Testis (tissue), 3 donors: ENCODE data around the gene GABBR2. TPM values are rescaled to one million over a fixed set of nuclear protein-coding genes. Genes with fewer than 3 reads are reported as not detected.

ENCODE experiments used
- DNase-seq: peaks from one replicate; pipeline ENCODE4 v3.0.0-alpha.2; 2019
- H3K27ac ChIP-seq, 2 donors: fragments of 200-600 bp; sonication (generic); one replicate each; pipeline ENCODE4 v1.5.1; 2019
- H3K27me3 ChIP-seq: fragments of 200-600 bp; sonication (generic); one replicate; pipeline ENCODE4 v1.5.1; 2019
- H3K36me3 ChIP-seq: fragments of 200-600 bp; sonication (generic); one replicate; pipeline ENCODE4 v1.5.1; 2017; ENCODE audit warnings: low read depth; ENCODE audit errors: missing control alignments
- H3K4me1 ChIP-seq: fragments of 200-600 bp; sonication (generic); one replicate; pipeline ENCODE4 v1.5.1; 2019
- H3K4me3 ChIP-seq, 2 donors: fragments of 200-600 bp; sonication (generic); one replicate each; pipeline ENCODE4 v1.5.1; 2017 to 2019
- H3K9me3 ChIP-seq: fragments of 200-600 bp; sonication (generic); one replicate; pipeline ENCODE4 v1.5.1; 2017
- POLR2A ChIP-seq: fragments of 450-650 bp; IDR thresholded peaks from one replicate; pipeline ENCODE4 v1.6.1; 2017; ENCODE audit warnings: antibody characterized with exemption, mild to moderate bottlenecking, moderate library complexity
- WGBS, 2 donors: methylation state at CpG; one replicate each; pipeline ENCODE4 v1.1.5; 2018; 5-methylcytosine and 5-hydroxymethylcytosine counted together
- intact Hi-C: fragments of 100-400 bp; cut with DNase I; formaldehyde crosslinking; loops from one replicate; pipeline ENCODE4 v1.15.1; 2023; ENCODE audit warnings: low total_unique reads
- polyA plus RNA-seq: library from polyadenylated mRNA; stranded (reverse); fragments of 350-450 nt; fragmentation: Illumina TruSeq; extraction: RNeasy Lipid Tissue Mini Kit (QIAGEN cat#74804); gene quantifications from one replicate; pipeline ENCODE4 v1.2.3, GENCODE V29; 2014; ENCODE audit warnings: low read depth, low replicate concordance; ENCODE audit not compliant: insufficient read depth
- total RNA-seq, 2 donors: library from RNA; depleted of rRNA; stranded (reverse); fragments of >200 nt; gene quantifications; one replicate each; pipeline ENCODE4 v1.2.3, GENCODE V29; 2016
- TF ChIP-seq, protein P1 (sequence below), 3 experiments: fragments of 450-650 bp in 2 of 3; fragments of 200-600 bp in 1 of 3; sonication (generic) in 1 of 3; IDR thresholded peaks; one replicate each; pipeline ENCODE4 v1.5.1; 2016 to 2019; ENCODE audit warnings: antibody characterized with exemption in 3 of 3, mild to moderate bottlenecking in 2 of 3, moderate library complexity in 1 of 3

GABBR2 gene
- total and polyA plus RNA-seq, 3 donors from 2014 or later = 3.0 to 8.1 (median 6.9) TPM

- no peaks in the 10 kb centered on the region for H3K27me3 ChIP-seq
- 91 to 92% methylated on average over 6 of the region's 6 CpGs for WGBS, 2 donors
- no peaks in the 10 kb centered on the region for H3K4me1 ChIP-seq
- H3K4me3 ChIP-seq = no peak overlapping the region
- intact Hi-C loops = no loop called here
- no peaks in the 10 kb centered on the region for H3K36me3 ChIP-seq
- H3K9me3 ChIP-seq = no peaks in the 10 kb centered on the region
- TF ChIP-seq, protein P1, sequence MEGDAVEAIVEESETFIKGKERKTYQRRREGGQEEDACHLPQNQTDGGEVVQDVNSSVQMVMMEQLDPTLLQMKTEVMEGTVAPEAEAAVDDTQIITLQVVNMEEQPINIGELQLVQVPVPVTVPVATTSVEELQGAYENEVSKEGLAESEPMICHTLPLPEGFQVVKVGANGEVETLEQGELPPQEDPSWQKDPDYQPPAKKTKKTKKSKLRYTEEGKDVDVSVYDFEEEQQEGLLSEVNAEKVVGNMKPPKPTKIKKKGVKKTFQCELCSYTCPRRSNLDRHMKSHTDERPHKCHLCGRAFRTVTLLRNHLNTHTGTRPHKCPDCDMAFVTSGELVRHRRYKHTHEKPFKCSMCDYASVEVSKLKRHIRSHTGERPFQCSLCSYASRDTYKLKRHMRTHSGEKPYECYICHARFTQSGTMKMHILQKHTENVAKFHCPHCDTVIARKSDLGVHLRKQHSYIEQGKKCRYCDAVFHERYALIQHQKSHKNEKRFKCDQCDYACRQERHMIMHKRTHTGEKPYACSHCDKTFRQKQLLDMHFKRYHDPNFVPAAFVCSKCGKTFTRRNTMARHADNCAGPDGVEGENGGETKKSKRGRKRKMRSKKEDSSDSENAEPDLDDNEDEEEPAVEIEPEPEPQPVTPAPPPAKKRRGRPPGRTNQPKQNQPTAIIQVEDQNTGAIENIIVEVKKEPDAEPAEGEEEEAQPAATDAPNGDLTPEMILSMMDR (IDR thresholded peaks at IDR 0.05) = no peak
- no peak for TF ChIP-seq POLR2A
- H3K27ac ChIP-seq = no peak overlapping the region
- DNase-seq = no peak
Measured at GRCh38 chr9:98339987-98340800, 368.5 kb downstream of the GABBR2 start.

GRCh38 chr9:98335661-98336060 is 373.1 kb downstream of the GABBR2 start:
- Histone ChIP-seq H3K4me1 (no peaks in the 10 kb centered on the region), H3K27me3 (no peaks in the 10 kb centered on the region), H3K36me3 (no peaks in the 10 kb centered on the region), H3K9me3 (no peaks in the 10 kb centered on the region), H3K4me3 (no peak overlapping the region), H3K27ac (no peak overlapping the region)
- no peak for DNase-seq
- intact Hi-C loops = no loop called here
- TF ChIP-seq, protein P1 (IDR thresholded peaks at IDR 0.05) = no peak
- no peak for TF ChIP-seq POLR2A
- WGBS, 2 donors = 87% methylated on average over 2 of the region's 2 CpGs

DNA sequence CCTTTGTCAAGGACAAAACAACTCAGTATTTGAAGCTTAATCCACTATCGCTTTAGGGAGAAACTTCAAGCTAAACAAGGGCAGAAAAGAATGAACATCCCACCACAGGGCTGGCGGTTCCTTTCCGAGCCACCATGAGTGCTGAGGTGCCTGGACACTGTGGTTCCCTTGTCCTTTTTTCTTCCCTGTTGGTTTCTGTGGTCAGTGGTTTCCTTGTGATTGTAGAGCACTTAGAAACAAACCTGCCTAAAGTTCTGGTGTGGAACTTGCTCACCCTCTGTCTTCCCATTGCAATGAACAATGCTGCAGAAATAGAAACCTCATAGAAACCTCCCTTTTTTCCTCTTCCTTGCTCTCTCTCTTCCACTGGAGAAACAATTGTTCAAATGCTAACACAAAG is 373.9 kb downstream of the GABBR2 start:
- Histone ChIP-seq H3K27me3 (no peaks in the 10 kb centered on the region), H3K4me1 (no peaks in the 10 kb centered on the region), H3K36me3 (no peaks in the 10 kb centered on the region), H3K4me3 (no peak overlapping the region), H3K27ac (no peak overlapping the region), H3K9me3 (no peaks in the 10 kb centered on the region)
- TF ChIP-seq POLR2A = no peak
- TF ChIP-seq, protein P1 (IDR thresholded peaks at IDR 0.05) = no peak
- DNase-seq = no peak
- intact Hi-C loops = no loop called here
- WGBS, 2 donors = 83 to 87% methylated on average over 3 of the region's 3 CpGs

GRCh38 chr9:98333703-98334582 is 374.8 kb downstream of the GABBR2 start:
- intact Hi-C loops = no loop called here
- TF ChIP-seq POLR2A = no peak
- TF ChIP-seq, protein P1 (IDR thresholded peaks at IDR 0.05) = no peak
- no peak overlapping the region for H3K4me3 ChIP-seq
- no peak overlapping the region for H3K27ac ChIP-seq
- H3K27me3 ChIP-seq = no peaks in the 10 kb centered on the region
- no peaks in the 10 kb centered on the region for H3K36me3 ChIP-seq
- H3K4me1 ChIP-seq = no peaks in the 10 kb centered on the region
- no peaks in the 10 kb centered on the region for H3K9me3 ChIP-seq
- WGBS, 2 donors = 82 to 84% methylated on average over 5 of the region's 5 CpGs
- no peak for DNase-seq
